ENCODE data around the gene ANTXR2. TPM values are rescaled to one million over a fixed set of nuclear protein-coding genes. Genes with fewer than 3 reads are reported as not detected.

The ANTXR2 gene
- total RNA-seq, 2 experiments from 2014 or later, result 15.0 to 18.0 TPM

GRCh38 chr4:79964400-79965211, 108.4 kb downstream of the ANTXR2 start:
- H3K27ac Mint-ChIP-seq, result no peak overlapping the region
- H3K4me3 Mint-ChIP-seq, result no peak overlapping the region
- H3K4me1 Mint-ChIP-seq (ENCODE audit: low read depth), result no peaks in the 10 kb centered on the region
- no peaks in the 10 kb centered on the region for H3K27me3 Mint-ChIP-seq (ENCODE audit: low read depth)
- DNase-seq (no peak), ATAC-seq (no peak)
- ChIA-PET CTCF (no interaction called here), POLR2A (no interaction called here)
- H3K36me3 Mint-ChIP-seq (ENCODE audit: low read depth), result peaks cover 12% of the 10 kb centered on the region
- H3K9me3 Mint-ChIP-seq (ENCODE audit: insufficient read depth), result peaks cover 3% of the 10 kb centered on the region

- POLR2A ChIA-PET, result no interaction called here
- Mint-ChIP-seq H3K9me3 (ENCODE audit: insufficient read depth) (peaks cover 3% of the 10 kb centered on the region), H3K36me3 (ENCODE audit: low read depth) (peaks cover 12% of the 10 kb centered on the region), H3K27me3 (ENCODE audit: low read depth) (no peaks in the 10 kb centered on the region), H3K27ac (no peak overlapping the region), H3K4me1 (ENCODE audit: low read depth) (no peaks in the 10 kb centered on the region), H3K4me3 (no peak overlapping the region)
- CTCF ChIA-PET, result no interaction called here
- ATAC-seq (no peak), DNase-seq (no peak)
Measured at GRCh38 chr4:79964020-79964399, 109.0 kb downstream of the ANTXR2 start.

GRCh38 chr4:79959652-79960051, 113.4 kb downstream of the ANTXR2 start:
- Mint-ChIP-seq H3K27ac (no peak overlapping the region), H3K36me3 (ENCODE audit: low read depth) (peaks cover 6% of the 10 kb centered on the region), H3K4me3 (no peak overlapping the region), H3K9me3 (ENCODE audit: insufficient read depth) (peaks cover 3% of the 10 kb centered on the region), H3K27me3 (ENCODE audit: low read depth) (no peaks in the 10 kb centered on the region), H3K4me1 (ENCODE audit: low read depth) (no peaks in the 10 kb centered on the region)
- CTCF ChIA-PET, result no interaction called here
- DNase-seq (no peak), ATAC-seq (no peak)
- POLR2A ChIA-PET, result interaction anchor here (0.6 kb wide), 1 partner anchor 1488 kb away, joined by 3 read pairs; no protein-coding TSS in a partner anchor

- POLR2A ChIA-PET, result no interaction called here
- ATAC-seq, result no peak
- H3K4me3 Mint-ChIP-seq, result no peak overlapping the region
Measured at GRCh38 chr4:79958466-79959264, 114.4 kb downstream of the ANTXR2 start.

GRCh38 chr4:79949178-79949577, 123.9 kb downstream of the ANTXR2 start:
- ChIA-PET POLR2A (no interaction called here), CTCF (no interaction called here)
- no peaks in the 10 kb centered on the region for H3K9me3 Mint-ChIP-seq (ENCODE audit: insufficient read depth)
- no peaks in the 10 kb centered on the region for H3K4me1 Mint-ChIP-seq (ENCODE audit: low read depth)
- H3K27ac Mint-ChIP-seq, result no peak overlapping the region
- DNase-seq, result no peak
- H3K36me3 Mint-ChIP-seq (ENCODE audit: low read depth), result no peaks in the 10 kb centered on the region
- H3K27me3 Mint-ChIP-seq (ENCODE audit: low read depth), result no peaks in the 10 kb centered on the region
- no peak overlapping the region for H3K4me3 Mint-ChIP-seq
- ATAC-seq, result no peak

More at GRCh38 chr4:79958466-79959264, 114.4 kb downstream of the ANTXR2 start:
- Mint-ChIP-seq H3K27ac (no peak overlapping the region), H3K9me3 (ENCODE audit: insufficient read depth) (peaks cover 3% of the 10 kb centered on the region), H3K27me3 (ENCODE audit: low read depth) (no peaks in the 10 kb centered on the region), H3K4me1 (ENCODE audit: low read depth) (no peaks in the 10 kb centered on the region), H3K36me3 (ENCODE audit: low read depth) (no peaks in the 10 kb centered on the region)
- DNase-seq, result no peak
- CTCF ChIA-PET, result no interaction called here

- H3K36me3 Mint-ChIP-seq (ENCODE audit: low read depth), result no peaks in the 10 kb centered on the region
- H3K27me3 Mint-ChIP-seq (ENCODE audit: low read depth), result no peaks in the 10 kb centered on the region
- H3K4me3 Mint-ChIP-seq, result no peak overlapping the region
- H3K27ac Mint-ChIP-seq, result no peak overlapping the region
- ChIA-PET CTCF (no interaction called here), POLR2A (no interaction called here)
- no peaks in the 10 kb centered on the region for H3K9me3 Mint-ChIP-seq (ENCODE audit: insufficient read depth)
- DNase-seq (no peak), ATAC-seq (no peak)
- H3K4me1 Mint-ChIP-seq (ENCODE audit: low read depth), result no peaks in the 10 kb centered on the region
Measured at GRCh38 chr4:79948739-79949138, 124.3 kb downstream of the ANTXR2 start.

GRCh38 chr4:79948261-79948660, 124.8 kb downstream of the ANTXR2 start:
- no peaks in the 10 kb centered on the region for H3K4me1 Mint-ChIP-seq (ENCODE audit: low read depth)
- CTCF ChIA-PET, result interaction anchor here (1.0 kb wide), 1 partner anchor 254 kb away, joined by 3 read pairs; no protein-coding TSS in a partner anchor
- POLR2A ChIA-PET, result no interaction called here
- no peak overlapping the region for H3K4me3 Mint-ChIP-seq
- no peak overlapping the region for H3K27ac Mint-ChIP-seq
- no peaks in the 10 kb centered on the region for H3K36me3 Mint-ChIP-seq (ENCODE audit: low read depth)
- H3K9me3 Mint-ChIP-seq (ENCODE audit: insufficient read depth), result no peaks in the 10 kb centered on the region
- H3K27me3 Mint-ChIP-seq (ENCODE audit: low read depth), result no peaks in the 10 kb centered on the region
- ATAC-seq (no peak), DNase-seq (no peak)

GRCh38 chr4:79947386-79947785, 125.6 kb downstream of the ANTXR2 start:
- H3K27ac Mint-ChIP-seq, result no peak overlapping the region
- H3K27me3 Mint-ChIP-seq (ENCODE audit: low read depth), result no peaks in the 10 kb centered on the region
- no peak overlapping the region for H3K4me3 Mint-ChIP-seq
- H3K9me3 Mint-ChIP-seq (ENCODE audit: insufficient read depth), result no peaks in the 10 kb centered on the region
- no peaks in the 10 kb centered on the region for H3K4me1 Mint-ChIP-seq (ENCODE audit: low read depth)
- ATAC-seq (no peak), DNase-seq (no peak)
- H3K36me3 Mint-ChIP-seq (ENCODE audit: low read depth), result no peaks in the 10 kb centered on the region
- ChIA-PET POLR2A (no interaction called here), CTCF (interaction anchor here (1.0 kb wide), 1 partner anchor 255 kb away, joined by 3 read pairs; no protein-coding TSS in a partner anchor)

- H3K27me3 Mint-ChIP-seq (ENCODE audit: low read depth), result no peaks in the 10 kb centered on the region
- ATAC-seq, result no peak
- H3K27ac Mint-ChIP-seq, result no peak overlapping the region
- POLR2A ChIA-PET, result no interaction called here
- H3K36me3 Mint-ChIP-seq (ENCODE audit: low read depth), result no peaks in the 10 kb centered on the region
- no peaks in the 10 kb centered on the region for H3K9me3 Mint-ChIP-seq (ENCODE audit: insufficient read depth)
- H3K4me3 Mint-ChIP-seq, result no peak overlapping the region
- H3K4me1 Mint-ChIP-seq (ENCODE audit: low read depth), result no peaks in the 10 kb centered on the region
- CTCF ChIA-PET, result interaction anchor here (1.0 to 1.1 kb wide), 2 partner anchors 10 to 285 kb away, joined by 3 to 4 read pairs; no protein-coding TSS in a partner anchor
- no peak for DNase-seq
Measured at GRCh38 chr4:79935274-79935673, 137.8 kb downstream of the ANTXR2 start.

GRCh38 chr4:79934660-79935059, 138.4 kb downstream of the ANTXR2 start:
- ChIA-PET POLR2A (interaction anchor here (0.7 kb wide), 1 partner anchor 24 kb away, joined by 4 read pairs; no protein-coding TSS in a partner anchor), CTCF (no interaction called here)
- Mint-ChIP-seq H3K36me3 (ENCODE audit: low read depth) (no peaks in the 10 kb centered on the region), H3K27me3 (ENCODE audit: low read depth) (no peaks in the 10 kb centered on the region), H3K4me3 (no peak overlapping the region), H3K27ac (no peak overlapping the region), H3K9me3 (ENCODE audit: insufficient read depth) (no peaks in the 10 kb centered on the region), H3K4me1 (ENCODE audit: low read depth) (no peaks in the 10 kb centered on the region)
- ATAC-seq (no peak), DNase-seq (no peak)

GRCh38 chr4:79927931-79928330, 145.1 kb downstream of the ANTXR2 start:
- ATAC-seq, result no peak
- Mint-ChIP-seq H3K27ac (no peak overlapping the region), H3K27me3 (ENCODE audit: low read depth) (no peaks in the 10 kb centered on the region), H3K4me3 (no peak overlapping the region), H3K9me3 (ENCODE audit: insufficient read depth) (no peaks in the 10 kb centered on the region), H3K4me1 (ENCODE audit: low read depth) (no peaks in the 10 kb centered on the region), H3K36me3 (ENCODE audit: low read depth) (no peaks in the 10 kb centered on the region)
- ChIA-PET CTCF (no interaction called here), POLR2A (no interaction called here)
- DNase-seq, result no peak

GRCh38 chr4:79923281-79923680, 149.7 kb downstream of the ANTXR2 start:
- ChIA-PET CTCF (interaction anchor here (1.2 to 1.3 kb wide), 2 partner anchors 27 to 261 kb away, joined by 3 to 6 read pairs; no protein-coding TSS in a partner anchor), POLR2A (no interaction called here)
- Mint-ChIP-seq H3K4me1 (ENCODE audit: low read depth) (no peaks in the 10 kb centered on the region), H3K27ac (no peak overlapping the region), H3K36me3 (ENCODE audit: low read depth) (no peaks in the 10 kb centered on the region), H3K27me3 (ENCODE audit: low read depth) (no peaks in the 10 kb centered on the region), H3K9me3 (ENCODE audit: insufficient read depth) (no peaks in the 10 kb centered on the region), H3K4me3 (no peak overlapping the region)
- DNase-seq (no peak), ATAC-seq (no peak)

Data from activated CD8-positive, alpha-beta T cell treated with anti-CD3 and anti-CD28 coated beads, Interleukin-2, amount 10 ng/mL, durations not matched to agents 7 days and 5 days (primary cell).